ENCODE results near the gene KLF7.
A peak's percentile ranks its signal among the peaks of the same experiment; 100 is the strongest.
"Not testable (repeated sequence)": the region's sequence is repeated elsewhere in the genome, so short reads cannot be mapped to it uniquely, and the experiment has no call there.

KLF7 gene

GRCh38 chr2:207055257-207055656, 110.5 kb downstream of the KLF7 start:
- DNase-seq (ENCODE audit: low read depth) = no peak

- no peak for DNase-seq (ENCODE audit: low read depth)
Measured at GRCh38 chr2:207054521-207054920, 111.2 kb downstream of the KLF7 start.

- DNase-seq (ENCODE audit: low read depth) = no peak
Measured at GRCh38 chr2:207051385-207051965, 114.3 kb downstream of the KLF7 start.

GRCh38 chr2:207049122-207049521, 116.6 kb downstream of the KLF7 start:
- DNase-seq (ENCODE audit: low read depth) = no peak

GRCh38 chr2:207048416-207048815, 117.3 kb downstream of the KLF7 start:
- no peak for DNase-seq (ENCODE audit: low read depth)

- peak; percentile 29 for DNase-seq (ENCODE audit: low read depth)
Measured at GRCh38 chr2:207046724-207047123, 119.0 kb downstream of the KLF7 start.

- no peak for DNase-seq (ENCODE audit: low read depth)
Measured at GRCh38 chr2:207045531-207045930, 120.2 kb downstream of the KLF7 start.

- no peak for DNase-seq (ENCODE audit: low read depth)
Measured at GRCh38 chr2:207044379-207045362, 121.1 kb downstream of the KLF7 start.

- DNase-seq (ENCODE audit: low read depth) = no peak
Measured at GRCh38 chr2:207042841-207043240, 122.9 kb downstream of the KLF7 start.

- DNase-seq (ENCODE audit: low read depth) = no peak
Measured at GRCh38 chr2:207041786-207042554, 123.8 kb downstream of the KLF7 start.

- DNase-seq (ENCODE audit: low read depth) = no peak
Measured at GRCh38 chr2:207041279-207041678, 124.5 kb downstream of the KLF7 start.

GRCh38 chr2:207040696-207041095, 125.1 kb downstream of the KLF7 start:
- DNase-seq (ENCODE audit: low read depth) = no peak

GRCh38 chr2:207039225-207039624, 126.5 kb downstream of the KLF7 start:
- DNase-seq (ENCODE audit: low read depth) = no peak

- DNase-seq (ENCODE audit: low read depth) = no peak
Measured at GRCh38 chr2:207038299-207038698, 127.4 kb downstream of the KLF7 start.

- no peak for DNase-seq (ENCODE audit: low read depth)
Measured at GRCh38 chr2:207037896-207038295, 127.9 kb downstream of the KLF7 start.

- not testable (repeated sequence) for DNase-seq (ENCODE audit: low read depth)
Measured at GRCh38 chr2:207037023-207037422, 128.7 kb downstream of the KLF7 start.

- no peak for DNase-seq (ENCODE audit: low read depth)
Measured at GRCh38 chr2:207035875-207036274, 129.9 kb downstream of the KLF7 start.

- no peak for DNase-seq (ENCODE audit: low read depth)
Measured at GRCh38 chr2:207032490-207032889, 133.3 kb downstream of the KLF7 start.
